HG03558 (cell line): ENCODE measurements around the gene ASIC1.

Experiments used
- ATAC-seq: cut with Tn5 transposase; IDR thresholded peaks from one replicate; pipeline ENCODE4 v1.9.1; 2021; ENCODE audit warnings: moderate number of reproducible peaks; ENCODE audit not compliant: unreplicated experiment; ENCODE audit errors: extremely low read depth

The ASIC1 gene

GRCh38 chr12:50058743-50059312 is 1.4 kb downstream of the ASIC1 start:
- no peak for ATAC-seq

- ATAC-seq: no peak
Observed at GRCh38 chr12:50059440-50060119, 2.2 kb downstream of the ASIC1 start.

GRCh38 chr12:50060120-50060468 is 2.7 kb downstream of the ASIC1 start:
- ATAC-seq: no peak

- ATAC-seq: no peak
Observed at GRCh38 chr12:50061171-50061570, 3.8 kb downstream of the ASIC1 start.

- ATAC-seq: no peak
Observed at GRCh38 chr12:50061946-50062686, 4.7 kb downstream of the ASIC1 start.

DNA sequence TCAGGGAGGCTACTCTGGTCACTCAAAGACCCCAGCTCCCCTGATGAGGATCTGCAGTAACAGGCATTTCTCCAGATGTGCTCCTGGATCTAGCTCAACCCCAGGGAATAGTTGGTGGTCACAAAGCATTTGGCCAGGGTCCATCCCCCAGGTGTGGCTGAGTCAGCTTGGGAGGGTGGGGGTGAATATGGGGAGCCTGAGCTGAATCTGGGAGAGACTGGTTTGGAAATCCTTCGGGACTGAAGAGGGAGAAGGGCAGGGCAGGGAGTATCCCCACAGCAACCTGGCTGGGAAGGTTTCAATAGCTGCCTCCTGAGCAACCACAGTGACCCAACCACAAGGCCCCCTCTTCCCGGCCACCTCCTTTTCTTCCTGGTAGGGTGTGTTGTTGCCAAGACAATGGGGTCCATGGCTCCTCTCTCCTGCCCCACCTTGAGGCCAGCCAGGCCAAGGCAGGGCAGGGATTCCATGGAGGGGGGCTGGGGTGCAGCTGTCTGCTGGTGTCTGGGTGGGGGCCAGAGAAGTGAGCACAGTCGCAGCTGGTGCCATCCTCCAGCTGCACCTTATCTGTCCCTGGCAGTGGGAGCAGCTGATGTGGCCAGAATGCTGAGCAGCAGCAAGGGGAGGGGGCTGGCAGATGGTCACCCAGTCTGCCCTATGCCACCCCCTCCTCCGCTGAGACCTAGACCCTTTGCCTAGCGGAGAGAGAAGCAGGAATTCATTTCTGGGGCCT is 5.5 kb downstream of the ASIC1 start:
- no peak for ATAC-seq

DNA sequence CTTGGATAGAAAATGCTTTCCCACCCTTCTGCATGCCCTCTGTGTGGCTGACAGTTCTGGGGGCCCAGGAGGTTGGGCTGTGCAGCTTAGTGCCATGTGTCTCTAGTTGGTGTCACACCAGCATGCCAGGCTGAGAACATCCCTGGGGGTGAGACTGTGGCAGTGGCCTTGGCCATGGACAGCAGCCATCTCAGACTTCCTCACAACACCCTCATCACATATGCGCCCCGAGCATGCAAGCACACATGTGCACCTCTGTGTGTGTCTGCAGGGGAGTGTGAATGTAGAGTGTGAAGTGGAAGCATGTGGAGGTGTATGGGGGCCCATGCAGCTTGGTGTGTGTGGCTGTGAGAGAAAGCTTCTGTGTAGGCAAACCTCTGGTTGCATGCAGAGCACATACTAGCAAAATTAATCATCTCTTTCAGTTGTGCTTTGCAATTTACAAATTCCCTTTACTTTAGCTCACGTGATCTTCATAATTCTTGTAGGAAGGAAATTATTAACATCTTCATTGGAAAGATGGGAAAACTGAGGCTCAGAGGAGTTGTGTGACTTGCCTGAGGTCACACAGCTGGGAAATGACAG is 8.4 kb downstream of the ASIC1 start:
- ATAC-seq: no peak

DNA sequence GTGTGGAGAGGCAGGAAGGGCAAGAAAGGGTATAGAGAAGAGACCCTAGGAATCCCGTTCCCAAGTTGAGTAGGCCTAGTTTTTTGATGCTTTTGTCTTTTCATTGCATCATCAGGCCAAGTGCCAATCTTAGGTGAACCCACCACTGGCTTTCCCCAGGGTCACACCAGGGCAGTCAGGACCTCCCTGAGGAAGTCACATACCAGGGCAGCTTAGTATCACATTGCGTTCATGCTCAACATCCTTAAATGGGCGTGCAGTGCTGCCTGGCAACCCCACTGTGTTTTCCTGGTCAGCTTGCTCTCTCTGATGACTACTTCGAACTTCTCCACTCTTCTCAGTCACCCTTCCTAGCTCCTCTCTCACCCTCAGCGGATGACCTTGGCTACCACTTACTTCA is 9.0 kb downstream of the ASIC1 start:
- ATAC-seq: no peak

- no peak for ATAC-seq
Observed at GRCh38 chr12:50069069-50069468, 11.7 kb downstream of the ASIC1 start.

GRCh38 chr12:50069539-50069938 is 12.1 kb downstream of the ASIC1 start:
- no peak for ATAC-seq

DNA sequence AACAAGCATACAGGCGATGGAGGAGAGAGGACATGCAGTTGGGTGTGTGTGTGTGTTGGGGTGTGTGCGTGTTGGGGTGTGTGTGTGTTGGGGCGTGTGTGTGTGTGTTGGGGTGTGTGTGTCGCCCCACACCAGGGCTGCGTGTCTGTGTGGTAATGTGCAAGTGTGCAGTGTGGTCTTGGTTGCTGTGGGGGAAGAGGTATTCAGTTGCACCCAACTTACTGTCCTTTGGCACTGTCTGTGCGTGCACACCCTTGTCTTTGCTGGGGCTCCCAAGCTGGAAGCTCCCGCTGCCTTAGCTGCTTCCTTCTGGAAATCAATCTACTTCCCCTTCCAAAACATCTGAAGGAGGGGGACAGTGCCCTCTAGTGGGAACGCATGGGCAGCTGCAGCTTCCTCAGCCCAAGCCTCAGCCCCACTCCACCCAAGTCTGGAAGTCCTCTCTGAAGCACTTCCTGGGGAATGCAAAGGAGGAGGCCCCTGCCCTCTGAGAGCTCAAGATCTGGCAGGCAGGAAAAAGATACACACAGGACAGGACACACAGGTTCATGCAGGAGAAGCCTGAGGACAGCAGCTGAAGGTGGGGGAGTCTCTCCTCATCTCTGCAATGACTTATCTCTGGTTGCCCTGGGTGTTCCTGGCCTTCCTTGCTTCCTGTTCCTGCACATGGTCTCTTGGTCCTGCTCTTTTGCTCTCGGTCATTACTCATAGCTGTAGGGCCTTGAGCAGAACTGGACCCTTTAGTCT is 13.1 kb downstream of the ASIC1 start:
- no peak for ATAC-seq

DNA sequence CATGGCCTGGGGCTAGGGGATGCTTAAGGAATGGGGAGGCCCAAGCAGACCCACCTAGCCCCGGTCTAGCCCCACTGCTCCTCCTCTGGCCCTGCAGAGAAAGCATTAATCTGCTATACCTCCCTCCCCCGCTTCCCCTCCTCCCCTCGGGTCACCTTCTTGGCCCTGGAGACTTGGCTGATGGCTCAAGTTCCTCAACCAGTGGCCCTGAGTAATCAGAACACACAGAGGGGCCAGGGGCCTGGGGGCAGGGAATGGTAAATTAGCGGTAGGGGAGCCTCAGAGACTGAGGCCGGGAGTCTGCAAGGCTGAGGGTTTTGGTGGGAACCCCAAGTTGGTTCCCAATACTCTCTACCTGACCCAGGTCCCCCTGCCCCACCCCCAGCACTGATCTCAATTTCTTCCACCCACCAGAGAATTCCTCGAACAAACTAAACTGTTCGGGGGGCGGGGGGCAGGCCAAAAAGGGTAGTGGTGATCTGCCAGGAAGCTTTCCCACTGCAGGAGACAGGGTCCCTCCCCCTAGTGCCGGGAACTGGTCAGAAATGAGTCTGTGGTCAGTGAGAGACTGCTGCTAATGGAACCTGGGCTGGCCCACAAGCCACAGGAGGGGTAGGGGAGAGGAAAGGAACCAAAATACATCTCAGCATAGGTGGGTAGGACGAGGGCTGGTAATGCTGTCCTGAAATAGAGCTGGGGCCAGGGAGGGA is 15.0 kb downstream of the ASIC1 start:
- no peak for ATAC-seq

DNA sequence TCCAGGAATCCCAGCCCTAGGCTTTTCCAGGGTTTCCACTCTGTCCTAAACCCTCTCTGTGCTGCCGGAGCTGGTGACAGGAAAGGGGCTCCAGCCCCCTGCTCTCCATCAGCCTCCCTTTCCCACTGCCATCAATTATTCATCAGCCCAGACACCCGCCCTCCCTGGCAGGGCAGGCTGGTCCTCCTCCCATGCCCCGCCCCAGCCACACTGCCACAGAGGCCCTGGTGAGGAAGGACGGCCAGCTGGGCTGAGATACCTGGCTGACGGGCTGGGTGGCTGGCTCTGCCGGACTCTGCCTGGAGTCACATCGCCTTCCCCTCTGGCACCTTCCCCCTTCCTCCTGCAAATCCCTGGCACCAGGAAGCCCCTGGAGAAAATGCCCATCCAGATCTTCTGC is 15.8 kb downstream of the ASIC1 start:
- no peak for ATAC-seq

DNA sequence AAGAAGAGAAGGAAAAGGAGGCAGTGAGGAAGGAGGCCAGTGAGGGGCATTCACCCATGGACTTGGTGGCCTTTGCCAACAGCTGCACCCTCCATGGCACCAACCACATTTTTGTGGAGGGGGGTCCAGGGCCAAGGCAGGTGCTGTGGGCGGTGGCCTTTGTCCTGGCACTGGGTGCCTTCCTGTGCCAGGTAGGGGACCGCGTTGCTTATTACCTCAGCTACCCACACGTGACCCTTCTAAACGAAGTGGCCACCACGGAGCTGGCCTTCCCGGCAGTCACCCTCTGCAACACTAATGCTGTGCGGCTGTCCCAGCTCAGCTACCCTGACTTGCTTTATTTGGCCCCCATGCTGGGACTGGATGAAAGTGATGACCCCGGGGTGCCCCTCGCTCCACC is 16.3 kb downstream of the ASIC1 start:
- ATAC-seq: no peak

GRCh38 chr12:50074936-50075807 is 17.8 kb downstream of the ASIC1 start:
- no peak for ATAC-seq

GRCh38 chr12:50075808-50076170 is 18.4 kb downstream of the ASIC1 start:
- no peak for ATAC-seq

GRCh38 chr12:50077099-50077498 is 19.7 kb downstream of the ASIC1 start:
- no peak for ATAC-seq

DNA sequence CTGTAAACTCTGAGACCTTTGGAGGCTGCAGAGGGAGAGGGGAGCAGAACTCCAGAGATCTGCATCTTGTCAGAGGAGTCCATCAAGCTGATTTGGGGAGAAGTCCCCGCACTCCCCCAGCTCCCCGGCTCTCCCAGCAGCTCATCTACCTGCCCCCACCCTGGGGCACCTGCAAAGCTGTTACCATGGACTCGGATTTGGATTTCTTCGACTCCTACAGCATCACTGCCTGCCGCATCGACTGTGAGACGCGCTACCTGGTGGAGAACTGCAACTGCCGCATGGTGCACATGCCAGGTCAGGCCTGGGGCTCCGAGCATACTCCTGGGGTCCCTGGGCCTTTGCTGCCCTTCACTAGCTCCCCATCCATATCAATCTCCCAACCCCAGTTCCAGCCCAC is 20.9 kb downstream of the ASIC1 start:
- ATAC-seq: no peak

- ATAC-seq: no peak
Observed at GRCh38 chr12:50079771-50080170, 22.4 kb downstream of the ASIC1 start.
